Measurements from ENCODE around the gene PTGES2. TPM values are rescaled to one million over a fixed set of nuclear protein-coding genes. Genes with fewer than 3 reads are reported as not detected.

The PTGES2 gene
- total and polyA plus RNA-seq, 9 of the 15 experiments (the other 6 are each of a cell fraction or from before 2014, with no cell fraction given), result 2.4 to 196 (median 90.1) TPM

GRCh38 chr9:128159784-128160602, 32.5 kb upstream of the PTGES2 start, which contains the start of gene BBLN (continued):
- TF ChIP-seq ZNF79 (CRISPR knock-in tag; IDR thresholded peaks at IDR 0.05; ENCODE audit: low read depth) (no peak), ZNF384 (IDR thresholded peaks at IDR 0.05; ENCODE audit: low read depth, low read length) (peak; percentile 64; the same call in 1 of the 2 replicates), RBM25 (IDR thresholded peaks at IDR 0.05; ENCODE audit: low read depth, low read length, severe bottlenecking) (no peak), KLF13 (tag; IDR thresholded peaks at IDR 0.05; ENCODE audit: borderline replicate concordance, low read depth) (peak; percentile 85; the same call in 1 of the 2 replicates), RAD21 (CRISPR knock-in tag; conservative IDR thresholded peaks at IDR 0.05 in 1 of 2, IDR thresholded peaks at IDR 0.05 in 1 of 2) (peak; percentile 10 to 20; a peak in 2 of 4 replicates), RFX5 (IDR thresholded peaks at IDR 0.05; ENCODE audit: low read depth, low read length) (no peak), SIRT6 (IDR thresholded peaks at IDR 0.05; ENCODE audit: low read depth, low read length) (no peak), ZNF253 (CRISPR knock-in tag; conservative IDR thresholded peaks at IDR 0.05) (0 out of 2 replicates have a peak, but pooled peaks have one; percentile 72), ILF3 (IDR thresholded peaks at IDR 0.05; ENCODE audit: borderline replicate concordance) (no peak), CTCF (IDR thresholded peaks at IDR 0.05 in 2 of 3, conservative IDR thresholded peaks at IDR 0.05 in 1 of 3; ENCODE audit: insufficient read depth in 2 of 3, low read depth in 1 of 3, low read length in 3 of 3) (peak in 1 of 3 experiments; percentile 24; a peak in 2 of 6 replicates), ZNF395 (CRISPR knock-in tag; IDR thresholded peaks at IDR 0.05) (no peak), ZNF584 (CRISPR knock-in tag; IDR thresholded peaks at IDR 0.05; ENCODE audit: low read depth) (no peak), ZC3H8 (IDR thresholded peaks at IDR 0.05) (peak; percentile 82; the same call in 1 of the 2 replicates)
